ENCODE data around the gene FAM53A. TPM values are rescaled to one million over a fixed set of nuclear protein-coding genes. Genes with fewer than 3 reads are reported as not detected.
A peak's percentile ranks its signal among the peaks of the same experiment; 100 is the strongest.

The FAM53A gene
- total RNA-seq, 4 donors from 2014 or later: 1.2 to 18.4 (median 4.9) TPM

GRCh38 chr4:1723131-1723801, 39.2 kb upstream of the FAM53A start:
- H3K27ac ChIP-seq: peak overlapping the region in 3 of 4 donors; percentile 19 to 47 (median 45)
- WGBS, 2 donors (ENCODE audit: low coverage in 1 of 2): 70 to 78% methylated on average over 6 of the region's 12 CpGs
- no peaks in the 10 kb centered on the region for H3K9me3 ChIP-seq
- no peak overlapping the region for H3K4me3 ChIP-seq
- peaks cover 0 to 60% (median 29%) of the 10 kb centered on the region in 3 donors for H3K4me1 ChIP-seq
- no peak for ATAC-seq
- H3K27me3 ChIP-seq: no peaks in the 10 kb centered on the region
- H3K36me3 ChIP-seq: peaks cover 0 to 34% of the 10 kb centered on the region in 2 donors
- no peak for TF ChIP-seq CTCF (IDR thresholded peaks at IDR 0.05)
- TF ChIP-seq POLR2AphosphoS5 (IDR thresholded peaks at IDR 0.05): no peak
- TF ChIP-seq EP300 (IDR thresholded peaks at IDR 0.05): no peak
- peak in 1 of 2 donors; percentile 8 for TF ChIP-seq POLR2A (IDR thresholded peaks at IDR 0.05)

GRCh38 chr4:1722551-1723118, 38.5 kb upstream of the FAM53A start:
- no peak for ATAC-seq
- peak overlapping the region in 2 of 4 donors; percentile 45 to 47 for H3K27ac ChIP-seq
- WGBS, 2 donors (ENCODE audit: low coverage in 1 of 2): 36 to 55% methylated on average over 8 to 9 of the region's 18 CpGs

GRCh38 chr4:1721666-1722550, 37.8 kb upstream of the FAM53A start:
- Histone ChIP-seq H3K4me3 (peak overlapping the region; percentile 26 to 89), H3K9me3 (no peaks in the 10 kb centered on the region), H3K27me3 (no peaks in the 10 kb centered on the region), H3K27ac (peak overlapping the region in 3 of 4 donors; percentile 92 to 98 (median 93)), H3K36me3 (peaks cover 0 to 40% of the 10 kb centered on the region in 2 donors), H3K4me1 (peaks cover 0 to 61% (median 28%) of the 10 kb centered on the region in 3 donors)
- no peak for TF ChIP-seq POLR2A (IDR thresholded peaks at IDR 0.05)
- TF ChIP-seq POLR2AphosphoS5 (IDR thresholded peaks at IDR 0.05): no peak
- TF ChIP-seq CTCF (IDR thresholded peaks at IDR 0.05): no peak
- no peak for TF ChIP-seq EP300 (IDR thresholded peaks at IDR 0.05)
- ATAC-seq: no peak
- 15 to 16% methylated on average over 9 to 16 of the region's 61 CpGs for WGBS, 2 donors (ENCODE audit: low coverage in 1 of 2)

More at GRCh38 chr4:1722551-1723118, 38.5 kb upstream of the FAM53A start:
- H3K27me3 ChIP-seq: no peaks in the 10 kb centered on the region
- no peak for TF ChIP-seq CTCF (IDR thresholded peaks at IDR 0.05)
- TF ChIP-seq POLR2AphosphoS5 (IDR thresholded peaks at IDR 0.05): no peak
- no peak for TF ChIP-seq EP300 (IDR thresholded peaks at IDR 0.05)
- TF ChIP-seq POLR2A (IDR thresholded peaks at IDR 0.05): no peak
- H3K36me3 ChIP-seq: peaks cover 0 to 34% of the 10 kb centered on the region in 2 donors
- peaks cover 0 to 60% (median 29%) of the 10 kb centered on the region in 3 donors for H3K4me1 ChIP-seq
- no peak overlapping the region for H3K4me3 ChIP-seq
- no peaks in the 10 kb centered on the region for H3K9me3 ChIP-seq

GRCh38 chr4:1721003-1721665, 37.0 kb upstream of the FAM53A start, which contains the start of the genes TACC3 and TMEM129:
TSS of gene TACC3 (plus strand) at chr4:1721521. CDS start at chr4:1723422, 1,901 bp downstream.
TSS of gene TMEM129 (minus strand) at chr4:1721323. CDS start at chr4:1720837, 486 bp downstream.
- no CpG with 5 or more reads among the region's 83 CpGs for WGBS, 2 donors (ENCODE audit: low coverage in 1 of 2)
- Histone ChIP-seq H3K27ac (peak within 1 kb of the TSS; percentile 91 to 98 (median 92)), H3K36me3 (peaks cover 0 to 48% of the 10 kb centered on the region in 2 donors), H3K27me3 (no peaks in the 10 kb centered on the region), H3K4me3 (peak within 1 kb of the TSS; percentile 53 to 89), H3K9me3 (no peaks in the 10 kb centered on the region), H3K4me1 (peaks cover 0 to 60% (median 25%) of the 10 kb centered on the region in 3 donors)
- TF ChIP-seq POLR2AphosphoS5 (IDR thresholded peaks at IDR 0.05) (peak; percentile 57), POLR2A (IDR thresholded peaks at IDR 0.05) (peak in 1 of 2 donors; percentile 29), EP300 (IDR thresholded peaks at IDR 0.05) (no peak), CTCF (IDR thresholded peaks at IDR 0.05) (peak in 1 of 4 experiments; percentile 9)
- ATAC-seq: peak; percentile 93

All from gastroesophageal sphincter (tissue), 4 donors.